Ectodermal cell (in vitro differentiated cells): ENCODE results near the gene ROPN1L.
"Not testable (repeated sequence)": the region's sequence is repeated elsewhere in the genome, so short reads cannot be mapped to it uniquely, and the experiment has no call there.

Source experiments
- H3K27ac ChIP-seq: 2 replicates; pipeline ENCODE4 v1.7.0; 2013; ENCODE audit warnings: mild to moderate bottlenecking, low read depth, low read length; ENCODE audit not compliant: insufficient read depth, poor library complexity, severe bottlenecking
- H3K27me3 ChIP-seq: 2 replicates; pipeline ENCODE4 v1.7.0; 2013; ENCODE audit warnings: mild to moderate bottlenecking, low read length; ENCODE audit not compliant: insufficient read depth, control insufficient read depth, poor library complexity, severe bottlenecking
- H3K36me3 ChIP-seq: one replicate; pipeline ENCODE4 v1.7.0; 2013; ENCODE audit warnings: low read length; ENCODE audit not compliant: control insufficient read depth, insufficient read depth
- H3K4me1 ChIP-seq: one replicate; pipeline ENCODE4 v1.7.0; 2013; ENCODE audit warnings: low read length; ENCODE audit not compliant: control insufficient read depth, insufficient read depth
- H3K4me3 ChIP-seq: 2 replicates; pipeline ENCODE4 v1.7.0; 2013; ENCODE audit warnings: low read depth, low read length, control low read depth; ENCODE audit not compliant: insufficient read depth
- H3K9me3 ChIP-seq: 2 replicates; pipeline ENCODE4 v1.7.0; 2013; ENCODE audit warnings: mild to moderate bottlenecking, low read length, moderate library complexity; ENCODE audit not compliant: control insufficient read depth
- WGBS, 2 experiments: methylation state at CpG; one replicate each; pipeline ENCODE4 v1.1.7; 2013; ENCODE audit warnings: missing lambda C conversion rate in 2 of 2; 5-methylcytosine and 5-hydroxymethylcytosine counted together

The ROPN1L gene

DNA sequence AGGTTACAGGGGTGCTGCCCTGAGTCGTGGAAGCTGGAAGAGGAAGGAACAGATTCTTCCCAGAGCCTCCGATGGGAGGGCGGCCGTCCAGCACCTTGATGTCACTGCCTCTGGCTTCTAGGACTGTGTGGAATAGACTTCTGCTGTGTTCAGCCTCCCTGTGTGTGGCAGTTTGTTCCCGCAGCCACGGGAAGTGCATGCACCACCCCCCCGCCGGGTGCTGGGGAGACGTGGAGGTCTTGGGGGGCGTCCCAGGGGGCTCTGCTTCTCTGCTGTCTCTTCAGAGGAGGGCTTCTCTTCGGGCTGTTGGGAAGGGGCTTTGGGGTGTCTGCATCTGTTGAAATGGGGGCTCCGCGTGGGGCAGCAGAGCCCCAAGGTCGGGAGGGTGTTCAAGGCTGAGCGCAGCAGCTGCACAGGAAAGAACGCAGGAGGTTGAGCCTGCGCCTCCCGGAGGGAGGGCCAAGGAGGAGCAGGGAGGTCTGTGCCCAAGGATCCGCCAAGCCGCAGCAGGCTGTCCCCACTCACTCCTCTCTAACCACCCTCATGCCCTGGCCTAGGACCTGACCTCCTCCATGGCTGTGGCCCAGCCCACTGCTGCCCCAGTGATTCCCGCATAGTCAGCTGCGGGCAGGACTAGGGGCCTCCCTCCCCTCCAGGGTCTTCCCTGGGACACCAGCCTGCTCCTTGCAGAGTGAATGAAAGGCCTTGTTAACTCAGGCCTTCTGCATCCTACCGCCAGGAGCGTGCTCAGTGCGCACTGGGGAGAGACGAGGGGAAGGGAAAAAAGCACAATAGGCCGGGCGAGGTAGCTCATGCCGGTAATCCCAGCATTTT lies 45.0 kb downstream of the ROPN1L start:
- H3K4me1 ChIP-seq = no peaks in the 10 kb centered on the region
- H3K4me3 ChIP-seq = no peak overlapping the region
- no peak overlapping the region for H3K27ac ChIP-seq
- 88 to 90% methylated on average over 29 of the region's 29 CpGs for WGBS, 2 experiments
- H3K36me3 ChIP-seq = no peaks in the 10 kb centered on the region
- H3K27me3 ChIP-seq = peaks cover 4% of the 10 kb centered on the region
- no peaks in the 10 kb centered on the region for H3K9me3 ChIP-seq

DNA sequence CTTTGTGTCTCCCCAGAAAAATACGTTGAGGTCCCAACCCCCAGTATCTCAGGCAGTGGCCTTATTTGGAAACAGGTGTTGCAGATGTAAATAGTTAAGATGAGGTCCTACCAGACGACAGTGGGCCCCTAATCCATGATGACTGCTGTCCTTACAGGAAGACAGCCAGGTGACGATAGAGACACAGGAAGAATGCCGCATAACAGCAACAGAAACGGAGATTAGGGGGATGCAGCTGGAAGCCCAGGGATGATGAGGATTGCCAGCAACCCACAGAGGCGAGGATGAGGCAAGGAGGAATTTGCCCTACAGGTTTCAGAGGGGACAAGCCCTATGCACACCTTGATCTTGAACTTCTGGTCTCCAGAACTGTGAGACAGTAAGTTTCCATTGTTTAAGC lies 46.5 kb downstream of the ROPN1L start:
- peaks cover 2% of the 10 kb centered on the region for H3K27me3 ChIP-seq
- WGBS, 2 experiments = 87 to 88% methylated on average over 6 of the region's 6 CpGs
- H3K4me1 ChIP-seq = no peaks in the 10 kb centered on the region
- no peaks in the 10 kb centered on the region for H3K9me3 ChIP-seq
- no peaks in the 10 kb centered on the region for H3K36me3 ChIP-seq
- H3K4me3 ChIP-seq = no peak overlapping the region
- H3K27ac ChIP-seq = no peak overlapping the region

DNA sequence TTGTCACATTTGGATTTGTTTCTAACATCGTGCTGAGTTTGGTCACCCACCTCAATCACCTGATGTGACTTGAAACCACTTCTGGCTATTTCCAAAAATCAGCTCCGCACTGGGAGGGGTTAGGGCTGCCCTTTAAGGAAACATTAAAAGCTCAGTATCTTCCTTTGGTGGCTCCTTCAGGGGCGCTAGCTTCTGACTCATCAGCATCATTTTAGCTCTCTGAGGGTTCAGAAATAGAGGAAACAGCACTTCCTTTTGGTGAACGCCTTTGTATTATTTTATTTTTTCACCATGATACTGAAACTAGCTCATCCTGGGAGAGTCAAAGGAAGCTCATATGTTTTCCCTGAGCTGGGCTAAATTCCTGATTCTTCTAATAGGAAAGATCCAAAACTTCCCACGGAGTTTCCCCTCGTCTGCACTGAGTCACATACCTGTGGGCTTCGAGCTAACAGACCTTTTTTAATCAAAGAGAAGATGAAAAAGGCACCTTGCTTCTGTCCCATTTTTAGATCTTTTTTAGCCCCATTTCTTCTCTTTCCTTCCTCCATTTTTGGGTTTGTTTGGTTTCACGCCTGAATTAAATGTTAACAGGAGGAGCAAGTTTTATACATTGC lies 48.2 kb downstream of the ROPN1L start:
- Histone ChIP-seq H3K27me3 (no peaks in the 10 kb centered on the region), H3K27ac (no peak overlapping the region), H3K9me3 (no peaks in the 10 kb centered on the region), H3K36me3 (no peaks in the 10 kb centered on the region), H3K4me1 (no peaks in the 10 kb centered on the region), H3K4me3 (no peak overlapping the region)
- WGBS, 2 experiments = 88% methylated on average over 8 of the region's 8 CpGs

DNA sequence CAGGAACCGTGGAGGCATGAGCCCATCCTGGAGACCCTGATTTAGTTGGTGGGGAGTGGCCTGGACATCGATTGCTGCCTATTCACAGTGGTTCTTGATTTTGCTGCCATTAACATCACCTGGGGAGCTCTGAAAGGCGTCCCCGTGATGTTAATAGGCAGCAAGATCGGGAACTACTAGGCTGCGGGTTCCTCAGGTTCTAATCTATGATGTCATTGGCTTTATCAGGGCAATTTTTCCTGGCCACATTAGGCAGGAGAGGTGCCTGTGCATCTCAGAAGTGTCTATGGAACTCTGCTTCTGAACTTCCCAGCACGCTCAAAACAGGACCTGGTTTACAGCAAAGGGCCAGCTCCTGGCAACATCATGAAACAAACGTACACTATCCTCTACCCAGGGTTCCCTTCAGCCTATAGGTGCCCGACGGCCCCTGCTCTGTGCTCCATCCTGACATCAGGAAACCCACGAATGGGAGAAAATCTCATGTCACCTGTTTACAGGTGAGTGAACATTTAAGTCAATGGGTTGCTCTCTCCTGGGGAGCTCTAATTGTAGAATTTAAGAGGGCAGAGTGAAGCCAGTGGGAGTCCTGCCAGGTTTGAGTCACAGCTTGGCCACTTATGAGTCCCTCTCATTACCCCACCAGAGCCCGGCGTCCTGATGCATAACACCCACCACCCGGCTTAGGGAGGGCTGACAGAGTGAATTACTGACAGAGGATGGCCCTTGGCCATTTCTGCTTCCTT lies 49.4 kb downstream of the ROPN1L start:
- Histone ChIP-seq H3K4me3 (no peak overlapping the region), H3K4me1 (no peaks in the 10 kb centered on the region), H3K9me3 (no peaks in the 10 kb centered on the region), H3K27ac (no peak overlapping the region), H3K27me3 (no peaks in the 10 kb centered on the region), H3K36me3 (no peaks in the 10 kb centered on the region)
- WGBS, 2 experiments = 85 to 88% methylated on average over 14 of the region's 14 CpGs

DNA sequence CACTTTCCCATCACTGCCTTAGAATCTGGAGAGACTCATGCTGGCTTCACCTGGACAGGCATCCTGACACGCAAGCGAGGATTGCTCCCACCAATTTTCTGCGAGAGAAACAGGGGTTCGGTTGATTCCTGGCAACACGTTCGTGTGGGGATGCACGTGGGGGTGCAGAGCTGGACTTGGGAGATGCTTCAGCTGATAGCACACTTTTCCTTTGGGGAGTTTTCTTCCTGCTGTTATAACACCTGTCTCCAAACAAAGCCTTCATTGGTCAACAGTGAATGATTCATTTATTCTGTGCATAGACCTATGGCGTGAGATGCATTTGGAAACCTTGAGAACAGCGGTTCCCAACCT lies 50.0 kb downstream of the ROPN1L start:
- Histone ChIP-seq H3K27me3 (no peaks in the 10 kb centered on the region), H3K27ac (no peak overlapping the region), H3K4me1 (no peaks in the 10 kb centered on the region), H3K9me3 (no peaks in the 10 kb centered on the region), H3K4me3 (no peak overlapping the region), H3K36me3 (no peaks in the 10 kb centered on the region)
- 95 to 96% methylated on average over 9 of the region's 9 CpGs for WGBS, 2 experiments

DNA sequence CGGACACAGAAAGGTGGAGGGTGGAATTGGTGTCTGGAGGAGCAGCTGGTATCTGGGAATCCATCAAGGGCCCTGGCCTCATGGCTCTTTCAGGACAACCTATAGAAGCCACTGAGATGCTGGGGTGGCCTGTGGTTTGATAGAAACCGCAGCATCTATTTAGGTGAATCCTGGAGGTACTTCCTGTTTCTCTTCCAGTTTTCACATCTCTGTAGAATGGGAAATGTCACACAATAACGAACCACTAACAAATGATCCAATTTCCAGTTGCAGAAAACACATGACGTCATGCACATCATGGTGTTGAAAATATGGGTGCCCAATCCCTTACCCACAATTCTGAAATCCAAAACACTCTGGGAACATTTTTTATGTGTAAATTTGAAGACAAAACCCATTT lies 52.2 kb downstream of the ROPN1L start:
- no peak overlapping the region for H3K27ac ChIP-seq
- H3K9me3 ChIP-seq = no peaks in the 10 kb centered on the region
- H3K36me3 ChIP-seq = no peaks in the 10 kb centered on the region
- no peaks in the 10 kb centered on the region for H3K4me1 ChIP-seq
- H3K27me3 ChIP-seq = no peaks in the 10 kb centered on the region
- H3K4me3 ChIP-seq = no peak overlapping the region
- WGBS, 2 experiments = 91 to 92% methylated on average over 4 of the region's 4 CpGs

DNA sequence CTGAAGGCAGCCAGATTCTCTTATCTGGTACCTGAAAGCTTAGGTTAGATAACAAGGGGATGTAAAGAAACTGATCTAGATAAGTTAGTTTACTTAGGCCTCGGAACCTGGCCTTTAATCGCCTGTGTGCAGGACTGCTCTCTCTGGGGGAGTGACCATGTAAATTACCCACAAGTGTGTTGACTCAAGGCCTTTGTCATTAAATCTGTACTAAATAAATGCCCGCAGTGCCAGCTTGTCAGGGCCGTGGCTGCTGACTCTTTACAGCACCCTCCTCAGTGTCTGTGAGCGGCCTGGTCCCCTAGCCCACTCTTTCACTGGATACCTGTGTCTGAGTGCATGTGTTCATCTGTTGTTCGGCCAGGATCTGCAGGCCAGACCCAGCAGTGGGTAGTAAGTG lies 52.8 kb downstream of the ROPN1L start:
- WGBS, 2 experiments = 91 to 94% methylated on average over 6 of the region's 6 CpGs
- H3K9me3 ChIP-seq, H3K4me1 ChIP-seq, H3K36me3 ChIP-seq, H3K27me3 ChIP-seq, H3K4me3 ChIP-seq, H3K27ac ChIP-seq: not testable (repeated sequence)

DNA sequence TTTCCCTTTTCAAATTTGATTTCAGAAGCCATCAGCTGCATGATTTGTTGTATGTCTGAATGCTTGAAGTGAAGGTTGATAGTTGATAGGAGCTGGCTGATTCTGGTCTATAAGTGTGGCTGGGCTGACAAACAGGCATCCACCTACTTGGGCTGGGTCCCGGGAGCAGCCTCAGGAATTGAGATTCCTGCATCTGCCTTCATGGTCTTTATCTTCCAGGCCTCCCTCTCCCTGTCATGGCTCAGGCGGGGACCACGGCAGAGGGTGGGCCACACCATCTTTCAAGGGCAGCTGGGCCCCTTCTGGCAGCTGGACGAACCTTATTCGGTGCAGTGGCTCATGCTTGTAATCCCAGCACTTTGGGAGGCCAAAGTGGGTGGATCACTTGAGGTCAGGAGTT lies 55.9 kb downstream of the ROPN1L start:
- Histone ChIP-seq H3K36me3 (no peaks in the 10 kb centered on the region), H3K27ac (no peak overlapping the region), H3K4me3 (no peak overlapping the region), H3K4me1 (peaks cover 8% of the 10 kb centered on the region), H3K27me3 (no peaks in the 10 kb centered on the region), H3K9me3 (no peaks in the 10 kb centered on the region)
- WGBS, 2 experiments = 81% methylated on average over 5 of the region's 5 CpGs

DNA sequence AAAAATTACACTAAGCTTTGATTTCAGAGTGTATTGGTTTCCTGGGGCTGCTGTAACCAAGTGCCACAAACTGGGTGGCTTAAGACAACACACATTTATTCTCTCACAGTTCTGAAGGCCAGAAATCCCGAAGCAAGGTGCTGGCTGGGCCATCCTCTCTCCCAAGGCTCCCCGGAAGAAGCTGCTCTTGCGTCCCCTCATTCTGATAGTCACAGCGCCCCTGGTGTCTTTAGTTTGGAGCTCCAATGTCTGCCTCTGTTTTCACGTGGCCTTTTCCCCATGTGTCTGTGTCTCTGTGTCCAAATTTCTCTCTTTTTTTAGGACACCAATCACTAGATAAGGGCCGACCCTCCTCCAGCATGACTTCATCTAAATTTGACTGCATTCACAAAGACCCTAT lies 56.7 kb downstream of the ROPN1L start:
- Histone ChIP-seq H3K4me3 (no peak overlapping the region), H3K27me3 (no peaks in the 10 kb centered on the region), H3K27ac (no peak overlapping the region), H3K4me1 (peaks cover 8% of the 10 kb centered on the region), H3K36me3 (no peaks in the 10 kb centered on the region), H3K9me3 (no peaks in the 10 kb centered on the region)
- WGBS, 2 experiments = 68 to 70% methylated on average over 6 of the region's 6 CpGs

DNA sequence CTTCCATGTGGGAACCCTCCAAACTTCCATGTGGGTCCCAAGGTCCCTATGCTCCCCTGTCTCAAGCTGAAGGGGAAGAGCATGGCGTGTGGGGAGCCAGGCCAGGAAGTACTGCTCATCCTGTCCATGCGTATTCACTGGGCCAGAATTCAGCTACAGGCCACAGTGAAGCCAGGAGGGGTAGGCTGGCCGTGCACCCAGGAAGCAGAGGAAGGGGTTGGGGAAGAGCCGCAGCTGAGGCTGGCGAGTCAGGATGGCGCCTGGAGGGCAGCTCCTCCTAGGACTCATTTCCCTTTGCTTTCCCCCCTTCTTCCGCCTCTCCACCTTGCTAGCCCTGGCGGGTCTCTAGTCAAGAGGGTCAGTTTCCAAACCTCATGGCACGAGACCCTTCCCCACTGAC lies 57.4 kb downstream of the ROPN1L start:
- Histone ChIP-seq H3K27me3 (no peaks in the 10 kb centered on the region), H3K4me1 (peaks cover 8% of the 10 kb centered on the region), H3K9me3 (no peaks in the 10 kb centered on the region), H3K4me3 (no peak overlapping the region), H3K36me3 (no peaks in the 10 kb centered on the region), H3K27ac (no peak overlapping the region)
- 92 to 95% methylated on average over 9 of the region's 9 CpGs for WGBS, 2 experiments
